ENCODE results near the gene CLASP1. TPM values are rescaled to one million over a fixed set of nuclear protein-coding genes. Genes with fewer than 3 reads are reported as not detected.
"Not testable (repeated sequence)": the region's sequence is repeated elsewhere in the genome, so short reads cannot be mapped to it uniquely, and the experiment has no call there.

Gene CLASP1
- total and polyA plus RNA-seq, 12 donors, result 10.1 to 90.6 (median 71.7) TPM

DNA sequence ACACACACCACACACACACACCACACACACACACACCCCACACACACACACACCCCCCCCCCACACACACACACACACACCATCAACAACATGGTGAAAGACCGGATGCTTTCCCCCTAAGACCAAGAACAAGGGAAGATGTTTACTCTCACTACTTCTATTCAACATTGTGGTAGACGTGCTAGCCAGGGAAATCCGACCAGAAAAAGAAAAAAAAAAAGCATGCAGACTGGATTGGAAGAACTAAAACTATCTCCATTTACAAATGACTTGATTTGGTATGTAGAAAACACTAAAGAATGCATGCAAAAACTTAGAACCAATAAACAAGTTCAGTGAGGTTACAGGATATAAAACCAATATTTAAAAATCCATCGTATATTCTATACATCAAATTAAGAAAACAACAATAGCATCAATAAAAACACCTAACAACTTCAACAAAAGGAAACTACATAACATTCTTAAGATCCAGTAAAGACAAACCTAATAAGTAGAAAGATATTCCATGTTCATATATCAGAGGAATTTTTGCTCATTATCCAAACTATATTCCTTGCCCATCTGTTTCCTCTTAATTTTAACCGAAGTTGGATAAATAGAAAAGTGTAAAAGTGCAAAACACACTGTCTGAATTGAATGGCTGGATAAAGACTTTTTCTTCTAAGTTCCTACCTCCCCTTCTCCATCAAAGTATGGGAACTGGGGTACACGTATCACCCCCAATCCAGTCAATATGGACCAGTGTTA, 170.1 kb downstream of the CLASP1 start:
- intact Hi-C loops (cut with DNase I), result no loop called here
- H3K27ac ChIP-seq, result peak overlapping the region in 4 of 10 donors; percentile 0 to 54 (median 32)
- H3K4me3 ChIP-seq, result no peak overlapping the region
- DNase-seq (no peak), ATAC-seq (no peak)
- H3K36me3 ChIP-seq, result peaks cover 0 to 7% (median 0%) of the 10 kb centered on the region in 9 donors
- H3K4me1 ChIP-seq, result peaks cover 16 to 80% (median 48%) of the 10 kb centered on the region in 9 donors
- no peaks in the 10 kb centered on the region for H3K9me3 ChIP-seq
- 80 to 82% methylated on average over 6 of the region's 6 CpGs for WGBS, 2 donors
- TF ChIP-seq, protein P1, sequence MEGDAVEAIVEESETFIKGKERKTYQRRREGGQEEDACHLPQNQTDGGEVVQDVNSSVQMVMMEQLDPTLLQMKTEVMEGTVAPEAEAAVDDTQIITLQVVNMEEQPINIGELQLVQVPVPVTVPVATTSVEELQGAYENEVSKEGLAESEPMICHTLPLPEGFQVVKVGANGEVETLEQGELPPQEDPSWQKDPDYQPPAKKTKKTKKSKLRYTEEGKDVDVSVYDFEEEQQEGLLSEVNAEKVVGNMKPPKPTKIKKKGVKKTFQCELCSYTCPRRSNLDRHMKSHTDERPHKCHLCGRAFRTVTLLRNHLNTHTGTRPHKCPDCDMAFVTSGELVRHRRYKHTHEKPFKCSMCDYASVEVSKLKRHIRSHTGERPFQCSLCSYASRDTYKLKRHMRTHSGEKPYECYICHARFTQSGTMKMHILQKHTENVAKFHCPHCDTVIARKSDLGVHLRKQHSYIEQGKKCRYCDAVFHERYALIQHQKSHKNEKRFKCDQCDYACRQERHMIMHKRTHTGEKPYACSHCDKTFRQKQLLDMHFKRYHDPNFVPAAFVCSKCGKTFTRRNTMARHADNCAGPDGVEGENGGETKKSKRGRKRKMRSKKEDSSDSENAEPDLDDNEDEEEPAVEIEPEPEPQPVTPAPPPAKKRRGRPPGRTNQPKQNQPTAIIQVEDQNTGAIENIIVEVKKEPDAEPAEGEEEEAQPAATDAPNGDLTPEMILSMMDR (IDR thresholded peaks at IDR 0.05), result no peak
- H3K27me3 ChIP-seq, result no peaks in the 10 kb centered on the region

DNA sequence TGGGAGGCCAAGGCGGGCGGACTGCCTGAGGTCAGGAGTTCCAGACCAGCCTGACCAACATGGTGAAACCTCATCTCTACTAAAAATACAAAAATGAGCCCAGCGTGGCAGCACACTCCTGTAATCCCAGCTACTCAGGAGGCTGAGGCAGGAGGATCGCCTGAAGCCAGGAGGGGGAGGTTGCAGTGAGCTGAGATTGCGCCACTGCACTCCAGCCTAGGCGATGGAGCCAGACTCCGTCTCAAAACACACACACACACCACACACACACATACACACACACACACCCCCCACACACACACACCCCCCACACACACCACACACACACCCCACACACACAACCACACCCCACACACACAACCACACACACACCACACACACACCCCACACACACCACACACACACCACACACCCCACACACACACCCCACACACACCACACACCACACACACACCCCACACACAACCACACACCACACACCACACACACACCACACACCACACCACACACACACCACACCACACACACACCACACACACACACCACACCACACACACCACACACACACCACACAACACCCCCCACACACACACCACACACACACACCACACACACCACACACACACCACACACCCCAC, 170.8 kb downstream of the CLASP1 start:
- H3K27me3 ChIP-seq; H3K9me3 ChIP-seq; DNase-seq; intact Hi-C loops (cut with DNase I); H3K4me3 ChIP-seq; H3K27ac ChIP-seq; H3K36me3 ChIP-seq: not testable (repeated sequence)
- H3K4me1 ChIP-seq, result peaks cover 16 to 73% (median 50%) of the 10 kb centered on the region in 9 donors
- WGBS, 2 donors, result 96 to 97% methylated on average over 7 of the region's 7 CpGs
- peak in 1 of 8 donors; percentile 27 for ATAC-seq

DNA sequence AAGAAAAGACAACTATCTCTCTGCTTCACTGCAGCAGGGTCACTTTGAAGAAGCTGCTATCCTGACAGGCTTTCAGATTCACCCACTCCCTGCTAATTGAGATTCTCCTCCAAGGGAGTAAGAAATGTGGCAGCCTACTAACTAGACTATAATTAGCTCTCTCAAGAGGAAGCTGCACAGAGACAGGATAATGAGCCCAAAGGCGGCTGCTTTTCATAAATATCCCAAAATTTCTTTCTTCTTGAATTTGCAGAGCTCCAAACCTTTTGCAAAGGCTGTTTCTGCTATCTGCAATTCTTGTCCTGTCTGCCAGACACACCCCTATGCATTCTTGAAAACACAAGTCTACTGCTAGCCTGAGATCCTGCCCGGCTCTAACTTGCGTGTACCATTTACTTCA, 172.6 kb downstream of the CLASP1 start:
- Histone ChIP-seq H3K27me3 (no peaks in the 10 kb centered on the region), H3K4me3 (no peak overlapping the region), H3K9me3 (no peaks in the 10 kb centered on the region), H3K27ac (peak overlapping the region in 2 of 10 donors; percentile 15 to 32), H3K4me1 (peaks cover 16 to 68% (median 56%) of the 10 kb centered on the region in 9 donors), H3K36me3 (peaks cover 0 to 2% (median 0%) of the 10 kb centered on the region in 9 donors)
- WGBS, 2 donors, result 41 to 47% methylated on average over 3 of the region's 3 CpGs
- TF ChIP-seq, protein P1 (IDR thresholded peaks at IDR 0.05), result no peak
- ATAC-seq (peak in 3 of 8 donors; percentile 41 to 58 (median 53)), DNase-seq (no peak)
- intact Hi-C loops (cut with DNase I), result no loop called here

DNA sequence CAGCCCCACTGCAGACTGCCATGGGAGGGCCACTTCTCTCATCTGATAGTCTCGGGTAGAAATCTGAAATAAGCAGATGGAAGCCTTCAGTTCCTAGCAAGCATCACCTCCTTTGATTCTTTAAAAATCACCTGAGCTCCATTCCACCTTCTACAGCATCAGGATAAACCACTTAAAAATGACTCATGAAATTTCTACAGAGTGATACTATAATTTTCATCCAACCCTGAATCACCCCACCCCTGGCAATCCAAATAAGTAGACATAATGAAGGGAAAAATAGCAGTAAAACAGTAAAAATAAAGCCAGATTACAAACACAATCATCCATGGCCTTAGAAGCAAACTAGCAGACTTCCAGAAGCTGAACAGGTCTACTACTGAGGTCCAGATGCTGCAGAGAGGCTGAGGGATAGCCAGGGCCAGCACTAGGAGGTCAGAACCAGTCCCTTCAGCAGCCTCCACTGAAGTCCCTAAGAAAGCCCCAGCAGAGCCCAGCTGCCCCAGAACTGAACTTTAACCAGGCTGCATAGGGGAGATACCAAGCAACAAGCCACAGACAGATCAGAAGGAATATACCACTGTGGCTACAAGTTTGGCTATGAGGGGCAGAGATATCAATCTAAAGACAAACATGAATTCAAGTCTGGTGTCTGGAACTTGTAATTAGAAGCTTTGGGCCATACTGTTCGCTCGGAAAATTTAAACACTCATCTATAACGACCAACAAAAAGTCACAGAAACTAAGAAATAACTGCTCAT, 173.3 kb downstream of the CLASP1 start:
- Histone ChIP-seq H3K4me3 (no peak overlapping the region), H3K27me3 (no peaks in the 10 kb centered on the region), H3K27ac (peak overlapping the region in 2 of 10 donors; percentile 15 to 32), H3K36me3 (peaks cover 0 to 9% (median 0%) of the 10 kb centered on the region in 9 donors), H3K4me1 (peaks cover 16 to 64% (median 52%) of the 10 kb centered on the region in 9 donors), H3K9me3 (no peaks in the 10 kb centered on the region)
- DNase-seq, result no peak
- ATAC-seq, result no peak
- 77 to 79% methylated on average over 4 of the region's 4 CpGs for WGBS, 2 donors
- intact Hi-C loops (cut with DNase I), result no loop called here
- TF ChIP-seq, protein P1 (IDR thresholded peaks at IDR 0.05), result no peak
